ENCODE results near the gene CHPF2.

GRCh38 chr7:151204383-151205032 lies 27.8 kb upstream of the CHPF2 start:
- TF ChIP-seq EZH2 (IDR thresholded peaks at IDR 0.05; ENCODE audit: insufficient read depth, poor library complexity, severe bottlenecking) (no peak), EZH2phosphoT487 (IDR thresholded peaks at IDR 0.05; ENCODE audit: insufficient read depth, low read depth) (no peak)
